Astrocyte (in vitro differentiated cells and primary cell): Measurements from ENCODE around the gene LDLRAD4. TPM values are rescaled to one million over a fixed set of nuclear protein-coding genes. Genes with fewer than 3 reads are reported as not detected.

Experiments used
- DNase-seq: peaks from one replicate; pipeline ENCODE4 v3.0.0-alpha.2; 2010; ENCODE audit warnings: low read depth
- FAIRE-seq: peaks from 2 replicates; lab custom pipeline; 2011; peaks lifted over from hg19 to GRCh38; lab: Jason Lieb, UNC
- H2AFZ ChIP-seq: 2 replicates; pipeline ENCODE4 v1.6.0; 2012; ENCODE audit warnings: low read depth, low read length, inconsistent platforms
- H3K27ac ChIP-seq: 2 replicates; pipeline ENCODE4 v1.5.1; 2011; ENCODE audit warnings: low read depth, low read length, inconsistent platforms
- H3K27me3 ChIP-seq: 2 replicates; pipeline ENCODE4 v1.6.0; 2011; ENCODE audit warnings: low read length, inconsistent platforms; ENCODE audit not compliant: insufficient read depth
- H3K36me3 ChIP-seq: 2 replicates; pipeline ENCODE4 v1.5.1; 2011; ENCODE audit warnings: low read length, inconsistent platforms; ENCODE audit not compliant: insufficient read depth
- H3K4me1 ChIP-seq: 2 replicates; pipeline ENCODE4 v1.5.1; 2011; ENCODE audit warnings: low read length, inconsistent platforms; ENCODE audit not compliant: insufficient read depth
- H3K4me2 ChIP-seq: 2 replicates; pipeline ENCODE4 v1.6.0; 2012; ENCODE audit warnings: low read length, inconsistent platforms
- H3K4me3 ChIP-seq: 2 replicates; pipeline ENCODE4 v1.5.1; 2011; ENCODE audit warnings: low read depth, mild to moderate bottlenecking, low read length, inconsistent platforms; ENCODE audit not compliant: insufficient read depth
- H3K79me2 ChIP-seq: 2 replicates; pipeline ENCODE4 v1.6.0; 2012; ENCODE audit warnings: mild to moderate bottlenecking, low read length, inconsistent platforms; ENCODE audit not compliant: insufficient read depth
- H3K9ac ChIP-seq: 2 replicates; pipeline ENCODE4 v1.6.0; 2012; ENCODE audit warnings: mild to moderate bottlenecking, low read length, inconsistent platforms
- H3K9me3 ChIP-seq: 2 replicates; pipeline ENCODE4 v1.5.1; 2012; ENCODE audit warnings: low read depth, mild to moderate bottlenecking, low read length, inconsistent platforms; ENCODE audit not compliant: insufficient read depth
- H4K20me1 ChIP-seq: 2 replicates; pipeline ENCODE4 v1.6.0; 2012; ENCODE audit warnings: low read length, inconsistent platforms; ENCODE audit not compliant: insufficient read depth
- H3K27ac Mint-ChIP-seq: one replicate; pipeline ENCODE4 v1.8.0; 2021; ENCODE audit warnings: mild to moderate bottlenecking, mixed read lengths; ENCODE audit not compliant: unreplicated experiment
- H3K27me3 Mint-ChIP-seq: one replicate; pipeline ENCODE4 v1.8.0; 2021; ENCODE audit warnings: low read depth, mixed read lengths; ENCODE audit not compliant: unreplicated experiment
- H3K36me3 Mint-ChIP-seq: one replicate; pipeline ENCODE4 v1.8.0; 2021; ENCODE audit warnings: low read depth, mixed read lengths; ENCODE audit not compliant: unreplicated experiment
- H3K4me1 Mint-ChIP-seq: one replicate; pipeline ENCODE4 v1.8.0; 2021; ENCODE audit warnings: low read depth, mixed read lengths; ENCODE audit not compliant: unreplicated experiment
- H3K4me3 Mint-ChIP-seq: one replicate; pipeline ENCODE4 v1.8.0; 2021; ENCODE audit warnings: mild to moderate bottlenecking, moderate library complexity, mixed read lengths; ENCODE audit not compliant: unreplicated experiment
- H3K9me3 Mint-ChIP-seq: one replicate; pipeline ENCODE4 v1.8.0; 2021; ENCODE audit warnings: mild to moderate bottlenecking, mixed read lengths; ENCODE audit not compliant: unreplicated experiment
- EZH2 ChIP-seq: IDR thresholded peaks from 2 replicates; pipeline ENCODE4 v1.6.1; 2012; ENCODE audit warnings: mild to moderate bottlenecking, low read length, inconsistent platforms; ENCODE audit not compliant: insufficient read depth
- total RNA-seq: library from RNA; stranded (reverse); gene quantifications from 2 replicates; pipeline ENCODE4 v1.2.1, GENCODE V29; 2021
- TF ChIP-seq, protein P1 (sequence below): IDR thresholded peaks from 2 replicates; pipeline ENCODE4 v1.5.1; 2011; ENCODE audit warnings: low read depth, mild to moderate bottlenecking, inconsistent platforms, low read length, moderate library complexity; ENCODE audit not compliant: insufficient read depth

Gene LDLRAD4
- total RNA-seq, 1 donor from 2014 or later = 26.0 TPM

DNA sequence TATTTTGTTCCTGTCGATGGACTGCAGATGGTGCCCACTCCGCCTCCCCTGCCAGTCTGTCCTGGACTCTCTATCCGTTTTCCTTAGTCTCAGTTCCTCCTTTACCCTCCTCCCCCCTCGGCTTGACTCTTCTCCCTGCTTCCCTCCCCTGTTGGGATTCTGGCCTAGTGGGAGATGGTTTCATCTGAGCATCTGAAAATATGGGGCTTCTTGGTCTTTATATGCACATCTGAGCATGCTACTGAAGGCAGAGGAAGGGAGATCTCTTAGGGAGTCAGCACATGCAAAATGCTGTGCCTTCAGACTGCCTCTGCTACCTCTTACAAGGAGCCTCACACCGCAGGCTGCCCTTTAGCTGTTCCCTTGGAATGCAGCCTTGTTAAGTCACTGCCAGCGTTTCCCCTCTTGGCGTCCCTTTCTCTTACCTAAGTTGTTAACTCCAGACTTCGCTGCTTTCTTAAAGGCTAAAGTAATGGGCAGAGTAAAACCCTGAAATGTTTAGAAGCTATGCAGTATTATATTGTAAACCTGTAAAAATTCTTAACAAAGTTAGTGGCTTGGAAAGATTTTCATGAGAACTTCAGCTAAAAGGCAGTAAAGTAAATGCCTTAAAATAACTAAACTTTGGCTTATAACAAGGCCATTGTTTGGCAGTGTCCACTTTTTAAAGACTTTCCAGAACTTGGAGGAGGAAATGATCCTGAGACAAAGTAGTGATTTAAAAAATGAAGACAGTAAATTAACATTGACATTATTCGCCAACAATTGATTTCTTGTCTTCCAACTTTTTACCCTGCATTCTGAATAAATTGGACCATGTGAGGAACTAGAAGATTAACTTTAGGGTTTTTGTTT, 49.8 kb downstream of the LDLRAD4 start:
- H3K36me3 Mint-ChIP-seq = peaks cover 7% of the 10 kb centered on the region
- Histone ChIP-seq H3K27ac (peak overlapping the region; percentile 12), H3K4me1 (peaks cover 23% of the 10 kb centered on the region), H3K27me3 (no peaks in the 10 kb centered on the region), H3K79me2 (no peaks in the 10 kb centered on the region), H3K36me3 (no peaks in the 10 kb centered on the region), H3K9me3 (no peaks in the 10 kb centered on the region), H3K4me3 (no peak overlapping the region), H3K9ac (peak overlapping the region; percentile 22), H4K20me1 (peaks cover 3% of the 10 kb centered on the region), H3K4me2 (peak overlapping the region; percentile 59), H2AFZ (peak overlapping the region; percentile 36)
- no peaks in the 10 kb centered on the region for H3K27me3 Mint-ChIP-seq
- peak overlapping the region; percentile 93 for H3K27ac Mint-ChIP-seq
- no peaks in the 10 kb centered on the region for H3K9me3 Mint-ChIP-seq
- peaks cover 60% of the 10 kb centered on the region for H3K4me1 Mint-ChIP-seq
- FAIRE-seq = no peak
- TF ChIP-seq, protein P1, sequence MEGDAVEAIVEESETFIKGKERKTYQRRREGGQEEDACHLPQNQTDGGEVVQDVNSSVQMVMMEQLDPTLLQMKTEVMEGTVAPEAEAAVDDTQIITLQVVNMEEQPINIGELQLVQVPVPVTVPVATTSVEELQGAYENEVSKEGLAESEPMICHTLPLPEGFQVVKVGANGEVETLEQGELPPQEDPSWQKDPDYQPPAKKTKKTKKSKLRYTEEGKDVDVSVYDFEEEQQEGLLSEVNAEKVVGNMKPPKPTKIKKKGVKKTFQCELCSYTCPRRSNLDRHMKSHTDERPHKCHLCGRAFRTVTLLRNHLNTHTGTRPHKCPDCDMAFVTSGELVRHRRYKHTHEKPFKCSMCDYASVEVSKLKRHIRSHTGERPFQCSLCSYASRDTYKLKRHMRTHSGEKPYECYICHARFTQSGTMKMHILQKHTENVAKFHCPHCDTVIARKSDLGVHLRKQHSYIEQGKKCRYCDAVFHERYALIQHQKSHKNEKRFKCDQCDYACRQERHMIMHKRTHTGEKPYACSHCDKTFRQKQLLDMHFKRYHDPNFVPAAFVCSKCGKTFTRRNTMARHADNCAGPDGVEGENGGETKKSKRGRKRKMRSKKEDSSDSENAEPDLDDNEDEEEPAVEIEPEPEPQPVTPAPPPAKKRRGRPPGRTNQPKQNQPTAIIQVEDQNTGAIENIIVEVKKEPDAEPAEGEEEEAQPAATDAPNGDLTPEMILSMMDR = no peak
- no peak for TF ChIP-seq EZH2
- H3K4me3 Mint-ChIP-seq = peak overlapping the region; percentile 70
- DNase-seq = peak; percentile 81

DNA sequence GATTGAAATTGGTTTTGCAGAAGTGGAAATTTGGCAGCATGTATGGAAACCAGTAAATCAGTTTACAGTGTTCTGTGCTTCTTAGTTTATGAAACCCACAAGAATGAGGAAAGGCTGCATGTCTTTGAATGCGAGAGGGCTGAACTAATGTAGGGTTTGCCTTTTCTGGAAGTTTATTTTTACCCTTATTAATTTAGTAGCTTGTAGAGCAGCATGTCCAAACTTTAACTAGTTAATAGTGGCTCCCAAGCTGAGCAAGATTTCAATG, 50.4 kb downstream of the LDLRAD4 start:
- FAIRE-seq (no peak), DNase-seq (peak; percentile 31)
- no peak for TF ChIP-seq EZH2
- TF ChIP-seq, protein P1 = no peak
- Mint-ChIP-seq H3K27ac (peak overlapping the region; percentile 93), H3K36me3 (peaks cover 7% of the 10 kb centered on the region), H3K4me3 (no peak overlapping the region), H3K27me3 (no peaks in the 10 kb centered on the region), H3K9me3 (no peaks in the 10 kb centered on the region), H3K4me1 (peaks cover 60% of the 10 kb centered on the region)
- no peaks in the 10 kb centered on the region for H3K27me3 ChIP-seq
- H3K4me2 ChIP-seq = peak overlapping the region; percentile 59
- no peak overlapping the region for H3K4me3 ChIP-seq
- H3K36me3 ChIP-seq = no peaks in the 10 kb centered on the region
- H3K27ac ChIP-seq = no peak overlapping the region
- no peaks in the 10 kb centered on the region for H3K9me3 ChIP-seq
- H3K79me2 ChIP-seq = no peaks in the 10 kb centered on the region
- peaks cover 23% of the 10 kb centered on the region for H3K4me1 ChIP-seq
- H3K9ac ChIP-seq = peak overlapping the region; percentile 22
- H2AFZ ChIP-seq = no peak overlapping the region
- H4K20me1 ChIP-seq = peaks cover 3% of the 10 kb centered on the region

DNA sequence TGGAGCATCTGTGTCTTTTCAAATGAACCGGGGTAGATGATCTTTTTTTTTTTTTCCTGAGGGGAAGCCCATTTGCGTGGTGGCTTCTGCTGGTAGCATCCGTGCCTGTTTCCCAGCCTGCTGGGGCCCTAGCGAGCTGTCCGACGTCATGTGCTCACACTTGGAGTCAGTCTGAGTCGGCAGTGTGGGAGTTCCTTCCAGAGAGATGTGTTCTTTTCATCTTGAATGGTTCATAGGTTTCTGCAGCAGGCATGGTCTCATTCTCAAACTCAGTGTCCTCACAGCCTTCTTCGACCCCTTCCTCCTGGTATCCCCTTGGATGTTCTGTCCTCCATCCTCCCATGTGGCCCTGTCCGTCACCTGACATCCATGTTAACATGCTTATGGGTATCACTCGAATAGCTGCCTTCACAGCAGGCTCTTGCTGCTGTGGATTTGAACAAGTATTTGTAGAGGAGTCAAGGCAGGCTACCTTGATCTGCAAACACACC, 51.0 kb downstream of the LDLRAD4 start:
- Histone ChIP-seq H2AFZ (no peak overlapping the region), H3K27ac (no peak overlapping the region), H3K79me2 (no peaks in the 10 kb centered on the region), H3K27me3 (no peaks in the 10 kb centered on the region), H3K9me3 (no peaks in the 10 kb centered on the region), H3K4me3 (no peak overlapping the region), H3K4me1 (peaks cover 23% of the 10 kb centered on the region), H3K4me2 (peak overlapping the region; percentile 59), H3K9ac (no peak overlapping the region), H4K20me1 (peaks cover 3% of the 10 kb centered on the region), H3K36me3 (no peaks in the 10 kb centered on the region)
- TF ChIP-seq, protein P1 = no peak
- TF ChIP-seq EZH2 = no peak
- DNase-seq = peak; percentile 14
- Mint-ChIP-seq H3K9me3 (no peaks in the 10 kb centered on the region), H3K36me3 (peaks cover 8% of the 10 kb centered on the region), H3K4me1 (peaks cover 58% of the 10 kb centered on the region), H3K27me3 (no peaks in the 10 kb centered on the region), H3K27ac (peak overlapping the region; percentile 93), H3K4me3 (peak overlapping the region; percentile 51)
- FAIRE-seq = no peak
